ENCODE results near the gene HES7.

- TF ChIP-seq CTCF (IDR thresholded peaks at IDR 0.05; ENCODE audit: low read length) (no peak), EZH2 (optimal IDR thresholded peaks at IDR 0.05; ENCODE audit: low read depth, low read length) (no peak), EZH2phosphoT487 (IDR thresholded peaks at IDR 0.05; ENCODE audit: low read length) (no peak)
Observed at GRCh38 chr17:8117367-8117979, 6.4 kb downstream of the HES7 start.

Measured in MM.1S (cell line).